Gastrocnemius medialis (tissue), 4 donors: ENCODE measurements around the gene TBX15. TPM values are rescaled to one million over a fixed set of nuclear protein-coding genes. Genes with fewer than 3 reads are reported as not detected.

Experiments
- ATAC-seq, 2 donors: fragments of 150-250 bp; one replicate each; pipeline ENCODE4 v1.9.1; 2016
- DNase-seq, 2 donors: peaks; one replicate each; pipeline ENCODE4 v3.0.0-alpha.2; 2019
- H3K27ac ChIP-seq, 4 donors: fragments of 200-600 bp; sonication (generic); 1 replicate in 1 of 4; 2 replicates in 3 of 4; pipeline ENCODE4 v1.5.1; 2016 to 2018; ENCODE audit warnings: mild to moderate bottlenecking in 2 of 4, moderate library complexity in 1 of 4
- H3K27me3 ChIP-seq, 3 donors: fragments of 200-600 bp; sonication (generic) in 2 of 3; 1 replicate in 1 of 3; 2 replicates in 2 of 3; pipeline versions ENCODE4 v1.5.1 to v1.6.0; 2016 to 2019; ENCODE audit warnings: mild to moderate bottlenecking in 1 of 3, moderate library complexity in 1 of 3
- H3K36me3 ChIP-seq, 2 donors: fragments of 200-600 bp; sonication (generic) in 1 of 2; one replicate each; pipeline ENCODE4 v1.5.1; 2017 to 2018
- H3K4me1 ChIP-seq, 2 donors: fragments of 200-600 bp; sonication (generic) in 1 of 2; one replicate each; pipeline ENCODE4 v1.5.1; 2016 to 2017; ENCODE audit warnings: mild to moderate bottlenecking in 2 of 2
- H3K4me3 ChIP-seq, 4 donors: fragments of 200-600 bp; sonication (generic) in 3 of 4; 1 replicate in 1 of 4; 2 replicates in 3 of 4; pipeline ENCODE4 v1.5.1; 2016 to 2019; ENCODE audit warnings: mild to moderate bottlenecking in 2 of 4
- H3K9me3 ChIP-seq, 3 donors: fragments of 200-600 bp; sonication (generic) in 2 of 3; 1 replicate in 1 of 3; 2 replicates in 2 of 3; pipeline ENCODE4 v1.5.1; 2016 to 2019
- POLR2A ChIP-seq, 2 donors: fragments of 450-650 bp; IDR thresholded peaks; one replicate each; pipeline ENCODE4 v1.6.1; 2017; ENCODE audit warnings: antibody characterized with exemption in 2 of 2, mild to moderate bottlenecking in 2 of 2, moderate library complexity in 2 of 2
- in situ Hi-C, 4 donors: fragments of 200-750 bp; cut with MboI; loops; one replicate each; pipeline versions ENCODE4 v1.15.0 to v1.8.0; 2017; ENCODE audit warnings: low sequenced_read_pairs in 4 of 4
- intact Hi-C: fragments of 100-400 bp; cut with DNase I; formaldehyde crosslinking; loops from one replicate; pipeline ENCODE4 v1.15.1; 2023; ENCODE audit warnings: low total_unique reads
- total RNA-seq, 4 donors: library from RNA; depleted of rRNA; stranded (reverse); fragments of >200 nt; gene quantifications; one replicate each; pipeline versions ENCODE4 v1.1.0 to v1.2.3, GENCODE V29; 2016
- TF ChIP-seq, protein P1 (sequence below), 5 experiments: fragments of 450-650 bp in 3 of 5; fragments of 200-600 bp in 2 of 5; sonication (generic) in 2 of 5; IDR thresholded peaks in 4 of 5; conservative IDR thresholded peaks in 1 of 5; 1 replicate in 4 of 5; 2 replicates in 1 of 5; pipeline ENCODE4 v1.5.1; 2016 to 2019; ENCODE audit warnings: antibody characterized with exemption in 5 of 5, mild to moderate bottlenecking in 3 of 5, moderate library complexity in 3 of 5

The TBX15 gene
- 100 to 1,000 TPM in 3 of 4 donors, 10 to 100 TPM in 1; 91.4 to 275 (median 245) TPM for total RNA-seq

GRCh38 chr1:118988186-118989005 lies at the start of gene TBX15:
TBX15 (minus strand) TSS chr1:118988343; CDS start chr1:118987795, 548 bp downstream.
- DNase-seq: peak; percentile 70 to 71
- in situ Hi-C loops: loop anchor here in 1 of 4 donors (5.0 kb wide), 2 partner anchors 51 to 696 kb away; no protein-coding TSS in a partner anchor
- Histone ChIP-seq H3K4me3 (peak within 1 kb of the TSS; percentile 77 to 87 (median 83)), H3K36me3 (no peaks in the 10 kb centered on the region), H3K27me3 (no peaks in the 10 kb centered on the region), H3K27ac (peak within 1 kb of the TSS; percentile 85 to 96 (median 94)), H3K4me1 (peaks cover 16 to 25% of the 10 kb centered on the region in 2 donors), H3K9me3 (no peaks in the 10 kb centered on the region)
- intact Hi-C loops: loop anchor here (1.0 to 5.0 kb wide), 5 partner anchors 12 to 1621 kb away; partner anchors contain the start of gene MAN1A2
- TF ChIP-seq, protein P1, sequence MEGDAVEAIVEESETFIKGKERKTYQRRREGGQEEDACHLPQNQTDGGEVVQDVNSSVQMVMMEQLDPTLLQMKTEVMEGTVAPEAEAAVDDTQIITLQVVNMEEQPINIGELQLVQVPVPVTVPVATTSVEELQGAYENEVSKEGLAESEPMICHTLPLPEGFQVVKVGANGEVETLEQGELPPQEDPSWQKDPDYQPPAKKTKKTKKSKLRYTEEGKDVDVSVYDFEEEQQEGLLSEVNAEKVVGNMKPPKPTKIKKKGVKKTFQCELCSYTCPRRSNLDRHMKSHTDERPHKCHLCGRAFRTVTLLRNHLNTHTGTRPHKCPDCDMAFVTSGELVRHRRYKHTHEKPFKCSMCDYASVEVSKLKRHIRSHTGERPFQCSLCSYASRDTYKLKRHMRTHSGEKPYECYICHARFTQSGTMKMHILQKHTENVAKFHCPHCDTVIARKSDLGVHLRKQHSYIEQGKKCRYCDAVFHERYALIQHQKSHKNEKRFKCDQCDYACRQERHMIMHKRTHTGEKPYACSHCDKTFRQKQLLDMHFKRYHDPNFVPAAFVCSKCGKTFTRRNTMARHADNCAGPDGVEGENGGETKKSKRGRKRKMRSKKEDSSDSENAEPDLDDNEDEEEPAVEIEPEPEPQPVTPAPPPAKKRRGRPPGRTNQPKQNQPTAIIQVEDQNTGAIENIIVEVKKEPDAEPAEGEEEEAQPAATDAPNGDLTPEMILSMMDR (IDR thresholded peaks at IDR 0.05 in 4 of 5, conservative IDR thresholded peaks at IDR 0.05 in 1 of 5): no peak
- TF ChIP-seq POLR2A (IDR thresholded peaks at IDR 0.05): peak in 1 of 2 donors; percentile 5
- ATAC-seq: peak; percentile 18 to 46

- Histone ChIP-seq H3K9me3 (no peaks in the 10 kb centered on the region), H3K4me3 (no peak overlapping the region), H3K36me3 (peaks cover 0 to 19% of the 10 kb centered on the region in 2 donors), H3K4me1 (no peaks in the 10 kb centered on the region), H3K27ac (no peak overlapping the region), H3K27me3 (no peaks in the 10 kb centered on the region)
- no peak for ATAC-seq
- DNase-seq: no peak
- no peak for TF ChIP-seq POLR2A (IDR thresholded peaks at IDR 0.05)
- TF ChIP-seq, protein P1 (IDR thresholded peaks at IDR 0.05 in 4 of 5, conservative IDR thresholded peaks at IDR 0.05 in 1 of 5): no peak
- intact Hi-C loops (no loop called here), in situ Hi-C loops (no loop called here)
These were observed 46.2 kb upstream of the TBX15 start for GRCh38 chr1:119034359-119034758.

DNA sequence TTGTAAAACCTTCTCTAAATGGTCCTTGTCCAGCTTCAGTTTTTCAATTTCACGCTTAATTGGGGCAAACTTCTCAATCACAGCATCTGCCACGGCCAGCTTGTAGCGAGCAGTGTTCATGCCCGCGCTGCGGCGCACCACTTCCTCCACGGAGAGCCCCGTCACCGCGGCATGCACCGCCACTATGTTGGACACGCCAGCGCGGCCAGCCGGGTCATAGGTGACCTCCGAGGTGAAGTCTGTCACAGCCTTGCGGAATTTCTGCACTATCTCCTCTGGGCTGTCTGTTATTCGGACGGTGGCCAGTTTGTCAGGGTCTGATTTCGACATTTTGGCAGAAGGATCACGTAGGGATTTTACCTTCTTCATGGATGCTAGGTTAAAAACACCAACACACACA lies 44.8 kb upstream of the TBX15 start:
- ATAC-seq: no peak
- Histone ChIP-seq H3K9me3 (no peaks in the 10 kb centered on the region), H3K36me3 (peaks cover 0 to 19% of the 10 kb centered on the region in 2 donors), H3K27ac (no peak overlapping the region), H3K4me3 (no peak overlapping the region), H3K4me1 (no peaks in the 10 kb centered on the region), H3K27me3 (no peaks in the 10 kb centered on the region)
- intact Hi-C loops (no loop called here), in situ Hi-C loops (no loop called here)
- no peak for DNase-seq
- TF ChIP-seq POLR2A (IDR thresholded peaks at IDR 0.05): no peak
- TF ChIP-seq, protein P1 (IDR thresholded peaks at IDR 0.05 in 4 of 5, conservative IDR thresholded peaks at IDR 0.05 in 1 of 5): no peak

DNA sequence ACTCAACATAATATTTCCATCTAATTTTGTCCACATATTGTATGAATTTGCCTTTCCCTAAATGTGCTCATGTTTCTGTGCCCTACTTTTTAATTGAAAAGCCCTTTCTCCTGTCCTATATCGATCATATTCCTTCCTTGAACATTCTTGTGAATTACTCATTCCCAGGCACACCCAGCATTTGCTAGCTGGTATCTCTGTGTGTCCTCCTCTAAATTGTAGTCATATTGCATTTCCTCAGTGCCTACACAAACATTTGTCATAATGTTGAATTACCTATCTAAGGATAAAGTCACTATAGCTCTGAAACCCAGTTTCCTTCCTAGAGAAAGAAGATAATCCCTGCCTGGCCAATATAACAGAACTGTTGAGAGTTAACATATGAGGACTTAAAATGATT lies 39.6 kb upstream of the TBX15 start:
- TF ChIP-seq, protein P1 (IDR thresholded peaks at IDR 0.05 in 4 of 5, conservative IDR thresholded peaks at IDR 0.05 in 1 of 5): no peak
- no peak for TF ChIP-seq POLR2A (IDR thresholded peaks at IDR 0.05)
- intact Hi-C loops (no loop called here), in situ Hi-C loops (no loop called here)
- Histone ChIP-seq H3K4me1 (no peaks in the 10 kb centered on the region), H3K36me3 (peaks cover 0 to 10% of the 10 kb centered on the region in 2 donors), H3K27me3 (no peaks in the 10 kb centered on the region), H3K4me3 (no peak overlapping the region), H3K9me3 (no peaks in the 10 kb centered on the region), H3K27ac (no peak overlapping the region)
- DNase-seq: no peak
- no peak for ATAC-seq
